Lower lobe of right lung (tissue), 2 donors: ENCODE results near the gene GALM. TPM values are rescaled to one million over a fixed set of nuclear protein-coding genes. Genes with fewer than 3 reads are reported as not detected.
"Not testable (repeated sequence)": the region's sequence is repeated elsewhere in the genome, so short reads cannot be mapped to it uniquely, and the experiment has no call there.

Experiments used
- ATAC-seq, 2 donors: fragments of 200-7000 bp; cut with Tn5 transposase; one replicate each; pipeline ENCODE4 v1.9.1; 2020 to 2022; ENCODE audit warnings: mild to moderate bottlenecking in 2 of 2, moderate library complexity in 2 of 2
- DNase-seq: peaks from one replicate; pipeline ENCODE4 v3.0.0-alpha.2; 2020
- H3K27ac ChIP-seq: fragments of 200-600 bp; one replicate; pipeline ENCODE4 v1.8.0; 2022
- H3K27me3 ChIP-seq: fragments of 200-600 bp; one replicate; pipeline ENCODE4 v1.8.0; 2022; ENCODE audit warnings: low read depth
- H3K36me3 ChIP-seq: fragments of 200-600 bp; one replicate; pipeline ENCODE4 v1.8.0; 2022; ENCODE audit warnings: mild to moderate bottlenecking
- H3K4me1 ChIP-seq: fragments of 200-600 bp; one replicate; pipeline ENCODE4 v1.8.0; 2022
- H3K4me3 ChIP-seq: fragments of 200-600 bp; one replicate; pipeline ENCODE4 v1.8.0; 2022; ENCODE audit warnings: mild to moderate bottlenecking
- H3K9me3 ChIP-seq: fragments of 200-600 bp; one replicate; pipeline ENCODE4 v1.8.0; 2022
- CTCF ChIP-seq: fragments of 200-600 bp; IDR thresholded peaks from one replicate; pipeline ENCODE4 v1.8.0; 2022; ENCODE audit warnings: antibody characterized with exemption, mild to moderate bottlenecking
- intact Hi-C: fragments of 100-400 bp; cut with DNase I; formaldehyde crosslinking; loops from one replicate; pipeline ENCODE4 v1.11.0; 2022
- total RNA-seq: library from RNA; stranded (reverse); fragmentation: NEBNext Ultra II Directional; extraction: Animal tissue kit (Norgen Biotek cat#: 25700); gene quantifications from one replicate; pipeline ENCODE4 v1.2.1, GENCODE V29; 2021
- donor health status: DM: no; HTN: yes; CAD: no; lungs with severe emphysema.

GALM gene
- total RNA-seq, 1 donor from 2014 or later, result 17.7 TPM

- Histone ChIP-seq H3K36me3 (peaks cover 51% of the 10 kb centered on the region), H3K27me3 (no peaks in the 10 kb centered on the region), H3K4me3 (no peak overlapping the region), H3K9me3 (no peaks in the 10 kb centered on the region), H3K27ac (no peak overlapping the region), H3K4me1 (peaks cover 29% of the 10 kb centered on the region)
- DNase-seq (no peak), ATAC-seq (no peak)
- no peak for TF ChIP-seq CTCF
- intact Hi-C loops, result loop anchor here (10.0 kb wide), 1 partner anchor 149 kb away; no protein-coding TSS in a partner anchor
Observed at GRCh38 chr2:38733300-38733971, 67.5 kb downstream of the GALM start.

- Histone ChIP-seq H3K27ac (no peak overlapping the region), H3K27me3 (no peaks in the 10 kb centered on the region)
- intact Hi-C loops, result loop anchor here (10.0 kb wide), 1 partner anchor 150 kb away; no protein-coding TSS in a partner anchor
Observed at GRCh38 chr2:38734299-38735058, 68.6 kb downstream of the GALM start.

GRCh38 chr2:38735999-38736320, 70.0 kb downstream of the GALM start:
- no peaks in the 10 kb centered on the region for H3K27me3 ChIP-seq
- peak; percentile 25 to 26 for ATAC-seq
- intact Hi-C loops, result loop anchor here (10.0 kb wide), 1 partner anchor 151 kb away; no protein-coding TSS in a partner anchor
- peaks cover 29% of the 10 kb centered on the region for H3K4me1 ChIP-seq
- no peak for DNase-seq
- H3K4me3 ChIP-seq, result no peak overlapping the region
- TF ChIP-seq CTCF, result no peak
- H3K9me3 ChIP-seq, result no peaks in the 10 kb centered on the region
- peaks cover 33% of the 10 kb centered on the region for H3K36me3 ChIP-seq
- no peak overlapping the region for H3K27ac ChIP-seq

More at GRCh38 chr2:38734299-38735058, 68.6 kb downstream of the GALM start:
- H3K4me3 ChIP-seq, result no peak overlapping the region
- no peak for TF ChIP-seq CTCF
- no peak for DNase-seq
- H3K4me1 ChIP-seq, result peaks cover 29% of the 10 kb centered on the region
- no peak for ATAC-seq
- peaks cover 48% of the 10 kb centered on the region for H3K36me3 ChIP-seq
- no peaks in the 10 kb centered on the region for H3K9me3 ChIP-seq

GRCh38 chr2:38737000-38737698, 71.2 kb downstream of the GALM start:
- intact Hi-C loops, result loop anchor here (10.0 kb wide), 1 partner anchor 152 kb away; no protein-coding TSS in a partner anchor
- not testable (repeated sequence) for H3K27me3 ChIP-seq, H3K9me3 ChIP-seq, H3K4me3 ChIP-seq
- Histone ChIP-seq H3K27ac (peak overlapping the region; percentile 67), H3K4me1 (peaks cover 29% of the 10 kb centered on the region), H3K36me3 (peaks cover 33% of the 10 kb centered on the region)
- DNase-seq, result peak; percentile 62
- ATAC-seq, result peak; percentile 76 to 77

- no peak for ATAC-seq
- intact Hi-C loops, result loop anchor here (10.0 kb wide), 1 partner anchor 153 kb away; no protein-coding TSS in a partner anchor
Observed at GRCh38 chr2:38737925-38738324, 72.0 kb downstream of the GALM start.

More at GRCh38 chr2:38737925-38738324, 72.0 kb downstream of the GALM start:
- no peak for TF ChIP-seq CTCF
- no peaks in the 10 kb centered on the region for H3K27me3 ChIP-seq
- H3K36me3 ChIP-seq, result peaks cover 33% of the 10 kb centered on the region
- peak overlapping the region; percentile 67 for H3K27ac ChIP-seq
- no peak for DNase-seq
- peaks cover 29% of the 10 kb centered on the region for H3K4me1 ChIP-seq
- no peaks in the 10 kb centered on the region for H3K9me3 ChIP-seq
- no peak overlapping the region for H3K4me3 ChIP-seq
